ENCODE data around the gene CD160. TPM values are rescaled to one million over a fixed set of nuclear protein-coding genes. Genes with fewer than 3 reads are reported as not detected.
"Not testable (repeated sequence)": the region's sequence is repeated elsewhere in the genome, so short reads cannot be mapped to it uniquely, and the experiment has no call there.

Gene CD160
- total and polyA plus RNA-seq, 7 donors = 0.31 to 0.60 TPM; not detected in 5

DNA sequence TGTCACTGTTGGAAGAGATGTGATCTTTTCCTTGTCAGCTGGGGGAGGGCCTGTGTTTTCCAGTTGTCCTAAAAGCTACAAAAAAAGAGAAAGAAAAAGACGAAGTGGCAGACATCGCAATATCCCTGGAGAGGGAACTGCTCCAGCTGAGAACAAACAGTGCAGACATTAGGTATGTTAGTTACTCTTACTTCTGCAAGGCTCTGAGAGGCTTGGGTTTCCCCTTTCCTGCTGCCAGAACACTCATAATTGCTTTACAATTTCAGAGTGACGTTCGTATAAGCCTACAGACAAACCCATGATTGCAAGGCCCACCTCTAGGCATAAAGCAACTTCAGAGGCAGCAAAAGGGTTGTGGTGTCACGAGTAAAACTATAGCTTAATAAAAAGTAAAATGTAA lies 31.1 kb downstream of the CD160 start:
- Histone ChIP-seq H3K27ac (peak overlapping the region in 2 of 4 donors; percentile 60 to 67), H3K4me1 (peaks cover 0 to 33% (median 15%) of the 10 kb centered on the region in 4 donors), H3K36me3 (peaks cover 13 to 70% (median 28%) of the 10 kb centered on the region in 4 donors), H3K27me3 (no peaks in the 10 kb centered on the region), H3K4me3 (no peak overlapping the region), H3K9me3 (no peaks in the 10 kb centered on the region)
- WGBS, 2 donors = 81 to 88% methylated on average over 5 of the region's 5 CpGs
- intact Hi-C loops (cut with DNase I) = no loop called here
- DNase-seq = no peak
- TF ChIP-seq, protein P1, sequence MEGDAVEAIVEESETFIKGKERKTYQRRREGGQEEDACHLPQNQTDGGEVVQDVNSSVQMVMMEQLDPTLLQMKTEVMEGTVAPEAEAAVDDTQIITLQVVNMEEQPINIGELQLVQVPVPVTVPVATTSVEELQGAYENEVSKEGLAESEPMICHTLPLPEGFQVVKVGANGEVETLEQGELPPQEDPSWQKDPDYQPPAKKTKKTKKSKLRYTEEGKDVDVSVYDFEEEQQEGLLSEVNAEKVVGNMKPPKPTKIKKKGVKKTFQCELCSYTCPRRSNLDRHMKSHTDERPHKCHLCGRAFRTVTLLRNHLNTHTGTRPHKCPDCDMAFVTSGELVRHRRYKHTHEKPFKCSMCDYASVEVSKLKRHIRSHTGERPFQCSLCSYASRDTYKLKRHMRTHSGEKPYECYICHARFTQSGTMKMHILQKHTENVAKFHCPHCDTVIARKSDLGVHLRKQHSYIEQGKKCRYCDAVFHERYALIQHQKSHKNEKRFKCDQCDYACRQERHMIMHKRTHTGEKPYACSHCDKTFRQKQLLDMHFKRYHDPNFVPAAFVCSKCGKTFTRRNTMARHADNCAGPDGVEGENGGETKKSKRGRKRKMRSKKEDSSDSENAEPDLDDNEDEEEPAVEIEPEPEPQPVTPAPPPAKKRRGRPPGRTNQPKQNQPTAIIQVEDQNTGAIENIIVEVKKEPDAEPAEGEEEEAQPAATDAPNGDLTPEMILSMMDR (IDR thresholded peaks at IDR 0.05) = no peak
- TF ChIP-seq POLR2A (IDR thresholded peaks at IDR 0.05) (no peak), EP300 (IDR thresholded peaks at IDR 0.05) (no peak), POLR2AphosphoS5 (IDR thresholded peaks at IDR 0.05) (no peak)

DNA sequence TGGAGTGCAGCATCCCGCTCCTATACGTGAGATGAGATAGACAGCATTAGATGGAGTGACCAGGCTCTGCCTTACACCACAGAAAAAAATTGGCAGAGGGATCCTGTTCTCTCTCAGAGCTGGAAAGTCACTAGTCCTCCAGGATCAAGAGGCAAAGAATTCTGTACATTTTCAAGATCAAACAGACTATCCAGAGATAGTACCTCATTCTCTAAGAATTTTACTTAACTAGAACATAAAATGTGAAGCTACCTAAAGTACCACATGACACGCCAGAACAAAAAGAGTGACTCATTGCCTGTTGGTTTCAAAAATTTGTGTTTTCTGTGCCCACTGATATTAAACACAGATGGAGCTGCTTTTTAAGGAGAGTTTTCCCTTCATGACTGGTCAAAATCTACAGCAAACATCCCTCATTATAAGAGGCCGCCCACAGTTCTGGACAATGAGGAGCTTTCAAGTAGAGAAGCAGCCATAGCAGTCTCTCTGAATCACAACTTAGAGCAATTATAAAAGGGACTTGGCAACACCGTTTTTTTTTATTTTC lies 32.3 kb downstream of the CD160 start:
- intact Hi-C loops (cut with DNase I) = no loop called here
- no peaks in the 10 kb centered on the region for H3K9me3 ChIP-seq
- H3K4me1 ChIP-seq = peaks cover 0 to 33% (median 15%) of the 10 kb centered on the region in 4 donors
- TF ChIP-seq POLR2AphosphoS5 (IDR thresholded peaks at IDR 0.05) (no peak), POLR2A (IDR thresholded peaks at IDR 0.05) (no peak), EP300 (IDR thresholded peaks at IDR 0.05) (no peak)
- TF ChIP-seq, protein P1 (IDR thresholded peaks at IDR 0.05) = no peak
- DNase-seq = no peak
- 90% methylated on average over 5 of the region's 5 CpGs for WGBS, 2 donors
- H3K4me3 ChIP-seq = no peak overlapping the region
- H3K27ac ChIP-seq = peak overlapping the region in 2 of 4 donors; percentile 60 to 67
- H3K36me3 ChIP-seq = peaks cover 13 to 66% (median 21%) of the 10 kb centered on the region in 4 donors
- H3K27me3 ChIP-seq = no peaks in the 10 kb centered on the region

DNA sequence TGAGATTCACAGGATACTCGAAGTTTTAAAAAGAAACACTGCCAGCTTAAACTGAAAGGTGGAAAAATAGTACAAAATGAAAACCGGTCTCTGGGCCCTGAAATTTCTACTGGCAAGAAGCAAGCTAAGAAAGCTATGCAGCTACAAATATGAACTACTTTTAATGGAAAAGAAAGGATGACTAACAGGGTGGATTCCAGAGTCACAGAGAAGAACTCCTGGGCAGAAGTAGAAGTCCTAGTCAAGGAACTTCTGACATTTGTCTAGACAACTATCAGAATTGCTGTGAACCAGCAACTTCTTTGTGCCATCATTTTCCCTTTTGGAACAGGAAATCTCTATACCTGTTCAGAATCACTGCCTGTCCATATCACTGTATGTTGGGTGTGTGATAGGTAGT lies 38.1 kb downstream of the CD160 start:
- 95 to 98% methylated on average over 2 of the region's 2 CpGs for WGBS, 2 donors
- peaks cover 0 to 39% (median 11%) of the 10 kb centered on the region in 4 donors for H3K36me3 ChIP-seq
- H3K27me3 ChIP-seq = no peaks in the 10 kb centered on the region
- peaks cover 0 to 4% (median 0%) of the 10 kb centered on the region in 4 donors for H3K4me1 ChIP-seq
- H3K27ac ChIP-seq = no peak overlapping the region
- H3K4me3 ChIP-seq = no peak overlapping the region
- intact Hi-C loops (cut with DNase I) = no loop called here
- no peak for DNase-seq
- H3K9me3 ChIP-seq = no peaks in the 10 kb centered on the region
- TF ChIP-seq, protein P1 (IDR thresholded peaks at IDR 0.05) = no peak
- no peak for TF ChIP-seq POLR2A (IDR thresholded peaks at IDR 0.05)
- no peak for TF ChIP-seq POLR2AphosphoS5 (IDR thresholded peaks at IDR 0.05)
- no peak for TF ChIP-seq EP300 (IDR thresholded peaks at IDR 0.05)

DNA sequence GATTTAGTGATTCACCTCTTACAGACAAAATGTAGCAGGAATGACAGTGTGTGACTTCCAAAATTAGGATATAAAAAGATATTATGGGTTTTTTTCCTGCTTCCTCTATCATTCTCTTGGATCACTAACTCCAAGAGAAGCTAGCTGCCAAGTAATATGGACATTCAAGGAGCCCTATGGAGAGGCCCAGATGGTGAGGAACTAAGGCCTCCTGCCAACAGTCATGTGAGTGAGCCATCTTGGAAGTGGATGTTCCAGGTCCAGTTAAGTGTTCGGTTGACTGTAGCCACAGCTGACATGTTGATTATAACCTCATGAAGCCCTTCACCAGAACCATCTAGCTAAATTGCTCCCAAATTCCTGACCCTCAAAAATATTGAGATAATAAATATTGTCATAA lies 38.8 kb downstream of the CD160 start:
- DNase-seq = no peak
- Histone ChIP-seq H3K4me3 (no peak overlapping the region), H3K27ac (no peak overlapping the region), H3K27me3 (no peaks in the 10 kb centered on the region), H3K36me3 (peaks cover 0 to 38% (median 11%) of the 10 kb centered on the region in 4 donors), H3K9me3 (no peaks in the 10 kb centered on the region), H3K4me1 (no peaks in the 10 kb centered on the region)
- TF ChIP-seq POLR2A (IDR thresholded peaks at IDR 0.05) = no peak
- intact Hi-C loops (cut with DNase I) = no loop called here
- WGBS, 2 donors = 98 to 100% methylated on average over 1 of the region's 1 CpG

DNA sequence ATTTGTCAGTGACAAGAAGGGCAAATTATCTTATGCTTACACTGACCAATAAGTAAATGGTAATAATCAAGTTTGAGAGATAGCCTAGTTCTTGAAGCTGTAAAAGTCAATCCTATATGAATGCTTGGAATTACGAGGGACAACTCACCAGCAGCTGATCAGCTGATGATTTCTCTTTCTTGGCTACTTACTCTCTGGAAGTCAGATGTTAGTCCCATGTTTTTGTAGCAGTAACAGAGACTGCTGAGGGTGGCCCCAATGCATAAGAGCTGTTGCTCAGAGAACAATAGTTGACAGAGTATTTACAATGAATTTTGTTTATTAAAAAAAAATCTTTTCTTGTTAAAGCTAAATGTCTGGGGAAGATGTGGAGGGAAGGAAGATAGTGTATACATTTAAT lies 39.3 kb downstream of the CD160 start:
- no peaks in the 10 kb centered on the region for H3K27me3 ChIP-seq
- H3K4me3 ChIP-seq = no peak overlapping the region

DNA sequence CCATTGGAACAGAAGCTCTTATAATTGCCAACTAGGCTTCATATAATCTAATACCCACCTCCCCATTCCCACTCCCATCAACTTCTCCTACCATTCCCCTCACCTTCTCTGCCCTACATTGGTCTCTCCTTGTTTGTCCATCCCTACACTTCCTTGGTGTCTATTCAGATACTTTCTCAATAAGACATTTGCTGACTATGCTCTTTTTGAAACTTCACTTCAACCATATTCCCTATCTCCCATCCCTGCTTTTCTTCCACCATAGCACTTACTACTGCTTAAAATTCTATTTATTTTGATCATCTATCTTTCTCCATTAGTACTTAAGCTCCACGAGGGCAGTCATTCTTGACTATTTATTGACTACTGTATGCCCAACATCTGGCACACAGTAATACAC lies 40.4 kb downstream of the CD160 start:
- no peak for DNase-seq
- Histone ChIP-seq H3K4me1 (no peaks in the 10 kb centered on the region), H3K4me3 (no peak overlapping the region), H3K9me3 (no peaks in the 10 kb centered on the region), H3K27me3 (no peaks in the 10 kb centered on the region), H3K27ac (no peak overlapping the region), H3K36me3 (peaks cover 0 to 45% (median 11%) of the 10 kb centered on the region in 4 donors)
- intact Hi-C loops (cut with DNase I) = no loop called here
- WGBS, 2 donors = 94 to 95% methylated on average over 1 of the region's 1 CpG
- TF ChIP-seq POLR2AphosphoS5 (IDR thresholded peaks at IDR 0.05) (no peak), POLR2A (IDR thresholded peaks at IDR 0.05) (no peak), EP300 (IDR thresholded peaks at IDR 0.05) (no peak)

More for the DNA sequence above, 39.3 kb downstream of the CD160 start:
- TF ChIP-seq EP300 (IDR thresholded peaks at IDR 0.05) = no peak
- TF ChIP-seq POLR2A (IDR thresholded peaks at IDR 0.05) = no peak
- no peak for TF ChIP-seq POLR2AphosphoS5 (IDR thresholded peaks at IDR 0.05)
- intact Hi-C loops (cut with DNase I) = no loop called here
- Histone ChIP-seq H3K27ac (no peak overlapping the region), H3K4me1 (no peaks in the 10 kb centered on the region), H3K9me3 (no peaks in the 10 kb centered on the region), H3K36me3 (peaks cover 0 to 42% (median 11%) of the 10 kb centered on the region in 4 donors)
- DNase-seq = no peak
- WGBS, 2 donors = 89 to 94% methylated on average over 1 of the region's 1 CpG

DNA sequence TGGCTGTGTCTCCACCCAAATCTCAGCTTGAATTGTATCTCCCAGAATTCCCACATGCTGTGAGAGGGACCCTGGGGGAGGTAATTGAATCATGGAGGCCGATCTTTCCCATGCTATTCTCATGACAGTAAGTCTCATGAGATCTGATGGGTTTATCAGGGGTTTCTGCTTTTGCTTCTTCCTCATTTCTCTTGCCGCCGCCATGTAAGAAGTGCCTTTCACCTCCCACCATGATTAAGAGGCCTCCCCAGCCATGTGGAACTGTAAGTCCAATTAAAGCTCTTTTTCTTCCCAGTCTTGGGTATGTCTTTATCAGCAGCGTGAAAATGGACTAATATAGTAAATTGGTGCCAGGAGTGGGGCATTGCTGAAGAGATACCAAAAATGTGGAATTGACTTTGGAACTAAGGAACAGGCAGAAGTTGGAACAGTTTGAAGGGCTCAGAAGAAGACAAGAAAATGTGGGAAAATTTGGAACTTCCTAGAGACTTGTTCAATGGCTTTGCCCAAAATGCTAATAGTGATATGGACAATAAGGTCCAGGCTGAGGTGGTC lies 41.2 kb downstream of the CD160 start:
- H3K27me3 ChIP-seq; H3K27ac ChIP-seq; intact Hi-C loops (cut with DNase I); DNase-seq; H3K4me1 ChIP-seq; H3K9me3 ChIP-seq; H3K4me3 ChIP-seq: not testable (repeated sequence)
- H3K36me3 ChIP-seq = peaks cover 0 to 38% (median 11%) of the 10 kb centered on the region in 4 donors
- 96 to 99% methylated on average over 4 of the region's 4 CpGs for WGBS, 2 donors

DNA sequence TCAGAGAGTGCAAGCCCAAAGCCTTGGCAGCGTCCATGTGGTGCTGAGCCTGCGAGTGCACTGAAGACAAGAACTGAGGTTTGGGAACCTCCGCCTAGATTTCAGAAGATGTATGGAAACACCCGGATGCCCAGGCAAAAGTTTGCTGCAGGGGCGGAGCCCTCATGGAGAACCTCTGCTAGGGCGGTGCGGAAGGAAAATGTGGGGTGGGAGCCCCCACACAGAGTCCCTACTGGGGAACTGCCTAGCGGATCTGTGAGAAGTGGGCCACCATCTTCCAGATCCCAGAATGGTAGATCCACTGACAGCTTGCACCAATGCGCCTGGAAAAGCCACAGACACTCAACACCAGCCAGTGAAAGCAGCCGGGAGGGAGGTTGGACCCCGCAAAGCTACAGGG lies 42.2 kb downstream of the CD160 start:
- WGBS, 2 donors = 98 to 99% methylated on average over 11 of the region's 11 CpGs
- intact Hi-C loops (cut with DNase I) = not testable (repeated sequence)

DNA sequence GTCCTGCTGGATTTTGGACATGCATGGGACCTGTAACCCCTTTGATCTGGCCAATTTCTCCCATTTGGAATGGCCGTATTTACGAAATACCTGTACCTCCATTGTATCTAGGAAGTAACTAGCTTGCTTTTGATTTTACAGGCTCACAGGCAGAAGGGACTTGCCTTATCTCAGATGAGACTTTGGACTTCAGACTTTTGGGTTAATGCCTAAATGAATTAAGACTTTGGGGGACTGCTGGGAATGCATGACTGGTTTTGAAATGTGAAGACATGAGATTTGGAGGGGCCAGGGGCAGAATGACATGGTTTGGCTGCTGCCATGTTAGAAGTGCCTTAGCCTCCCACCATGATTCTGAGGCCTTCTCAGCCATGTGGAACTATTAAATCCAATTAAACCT lies 42.7 kb downstream of the CD160 start:
- peaks cover 0 to 34% (median 11%) of the 10 kb centered on the region in 4 donors for H3K36me3 ChIP-seq
- H3K4me1 ChIP-seq; H3K4me3 ChIP-seq; H3K27me3 ChIP-seq; intact Hi-C loops (cut with DNase I); DNase-seq; H3K9me3 ChIP-seq; H3K27ac ChIP-seq: not testable (repeated sequence)
- WGBS, 2 donors = 96 to 98% methylated on average over 2 of the region's 2 CpGs

More for the DNA sequence above, 42.2 kb downstream of the CD160 start:
- H3K36me3 ChIP-seq = peaks cover 0 to 31% (median 11%) of the 10 kb centered on the region in 4 donors
- not testable (repeated sequence) for H3K27ac ChIP-seq, H3K27me3 ChIP-seq, DNase-seq, H3K4me3 ChIP-seq, H3K4me1 ChIP-seq, H3K9me3 ChIP-seq
